GM21423 (cell line): ENCODE measurements around the gene CD300LF.

Experiments
- ATAC-seq: cut with Tn5 transposase; IDR thresholded peaks from one replicate; pipeline ENCODE4 v1.9.1; 2021; ENCODE audit warnings: mild to moderate bottlenecking, moderate library complexity; ENCODE audit not compliant: unreplicated experiment

Gene CD300LF

DNA sequence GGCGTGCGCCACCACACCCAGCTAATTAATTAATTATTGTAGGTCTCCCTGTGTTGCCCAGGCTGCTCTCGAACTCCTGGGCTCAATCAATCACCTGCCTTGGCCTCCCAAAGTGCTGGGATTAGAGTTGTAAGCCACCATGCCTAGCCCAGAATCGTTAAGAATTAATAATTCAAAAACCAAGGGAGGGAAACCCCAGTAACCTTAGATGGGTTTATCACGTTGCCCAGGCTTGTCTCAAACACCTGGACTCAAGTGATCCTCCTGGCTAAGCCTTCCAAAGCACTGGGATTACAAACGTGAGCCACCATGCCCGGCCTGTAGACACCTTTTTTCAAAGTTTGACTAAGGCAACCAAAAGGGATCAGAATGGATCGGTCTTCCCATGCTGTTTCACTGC, 21.6 kb downstream of the CD300LF start:
- ATAC-seq: no peak

- ATAC-seq: no peak
Measured at GRCh38 chr17:74690409-74690825, 22.3 kb downstream of the CD300LF start.

- ATAC-seq: no peak
Measured at GRCh38 chr17:74687886-74688285, 24.8 kb downstream of the CD300LF start.

DNA sequence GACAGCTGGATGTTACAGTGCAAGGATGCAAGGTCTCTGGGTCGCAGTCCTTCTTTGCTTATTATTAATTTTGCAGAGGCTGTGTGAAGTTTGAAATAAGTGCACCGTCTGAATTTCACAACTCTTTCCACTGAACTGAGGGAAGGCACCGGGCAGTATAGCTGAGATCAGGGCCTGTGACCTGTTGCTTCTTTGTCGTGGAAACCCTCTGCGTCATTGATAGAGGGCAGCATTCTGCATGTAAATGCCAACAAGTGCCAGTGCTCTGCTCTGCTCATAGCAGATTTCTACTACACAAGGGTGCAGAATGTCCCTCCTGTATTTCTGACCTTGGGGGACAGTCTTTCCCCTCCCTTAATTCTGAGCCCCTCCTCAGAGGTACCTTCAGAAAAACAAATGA, 26.0 kb downstream of the CD300LF start:
- no peak for ATAC-seq

DNA sequence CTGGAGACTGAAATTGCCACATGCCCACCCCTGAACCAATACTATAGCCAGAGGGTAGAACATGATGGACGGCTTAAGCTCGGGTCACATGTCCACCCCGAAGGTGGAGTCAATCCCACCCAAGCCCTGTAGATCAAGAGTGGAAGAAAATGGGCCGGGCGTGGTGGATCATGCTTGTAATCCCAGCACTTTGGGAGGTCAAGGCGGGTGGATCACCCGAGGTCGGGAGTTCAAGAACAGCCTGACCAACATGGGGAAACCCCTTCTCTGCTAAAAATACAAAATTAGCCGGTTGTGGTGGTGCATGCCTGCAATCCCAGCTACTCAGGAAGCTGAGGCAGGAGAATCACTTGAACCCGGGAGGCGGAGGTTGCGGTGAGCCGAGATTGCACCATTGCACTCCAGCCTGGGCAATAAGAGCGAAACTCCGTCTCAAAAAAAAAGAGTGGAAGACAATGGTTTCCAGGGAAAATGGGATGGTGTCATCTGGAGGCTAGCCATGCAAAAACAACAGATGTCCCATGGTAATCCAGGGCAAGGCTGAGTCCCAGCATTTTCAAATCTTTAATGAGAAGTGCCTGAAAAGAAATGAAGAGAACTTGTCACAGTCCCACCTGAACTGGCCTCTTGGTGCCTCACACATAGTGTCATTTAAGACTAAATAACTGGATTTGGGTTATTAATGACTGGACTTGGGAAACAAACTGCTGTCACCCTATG, 30.1 kb downstream of the CD300LF start:
- no peak for ATAC-seq

GRCh38 chr17:74682028-74682427, 30.7 kb downstream of the CD300LF start:
- no peak for ATAC-seq

- no peak for ATAC-seq
Measured at GRCh38 chr17:74680941-74681340, 31.8 kb downstream of the CD300LF start.

DNA sequence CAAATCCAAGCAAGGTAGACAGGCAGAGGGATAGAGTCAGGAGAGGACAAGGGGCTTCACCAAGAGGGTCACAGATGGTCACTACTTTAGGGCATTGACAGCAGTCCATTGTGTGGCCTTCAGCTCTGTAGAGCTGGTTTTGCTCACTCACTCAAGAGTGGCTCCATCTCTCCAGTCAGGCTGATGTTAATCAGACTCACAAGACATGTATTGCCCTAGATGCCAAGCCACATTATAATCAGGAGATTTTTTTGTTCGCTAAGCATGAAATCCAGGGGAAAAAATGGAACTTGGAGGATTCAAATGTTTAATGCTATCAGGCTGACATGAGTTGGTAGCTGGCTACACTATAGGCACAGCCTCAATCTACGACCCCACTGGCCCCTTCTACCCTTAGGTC, 32.5 kb downstream of the CD300LF start:
- no peak for ATAC-seq

DNA sequence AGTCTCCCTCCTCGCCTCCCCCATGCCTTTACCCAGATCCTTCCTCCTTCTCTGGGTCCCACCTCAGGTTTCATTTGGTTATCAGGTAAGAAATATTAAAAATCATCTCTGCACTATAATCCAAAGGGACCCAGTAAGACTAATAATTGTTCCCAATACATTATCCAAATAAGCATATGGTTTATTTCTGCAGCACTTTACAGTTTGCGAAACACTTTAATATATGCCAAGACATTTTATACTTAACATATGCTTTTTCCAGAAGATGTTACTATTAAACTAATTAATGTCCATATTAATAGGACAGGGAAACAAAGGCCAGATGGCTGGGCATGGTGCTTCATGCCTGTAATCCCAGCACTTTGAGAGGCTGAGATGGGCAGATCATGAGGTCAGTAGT, 33.3 kb downstream of the CD300LF start:
- ATAC-seq: no peak

DNA sequence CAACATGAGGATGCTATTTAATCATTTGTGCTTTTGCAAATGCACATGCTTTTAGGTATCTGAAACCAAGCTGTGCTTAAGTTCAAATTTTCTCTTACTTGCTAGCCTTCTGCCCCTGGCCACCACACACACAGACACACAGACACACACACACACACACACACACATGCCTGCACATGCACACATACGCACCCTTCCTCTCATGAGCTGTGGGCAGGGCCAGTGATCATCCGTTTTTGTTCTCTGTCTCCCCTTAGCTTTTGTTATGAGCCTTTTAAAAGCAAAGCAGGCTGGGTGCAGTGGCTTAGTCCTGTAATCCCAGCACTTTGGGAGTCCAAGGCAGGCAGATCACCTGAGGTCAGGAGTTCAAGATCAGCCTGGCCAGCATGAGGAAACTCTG, 34.2 kb downstream of the CD300LF start:
- ATAC-seq: no peak

DNA sequence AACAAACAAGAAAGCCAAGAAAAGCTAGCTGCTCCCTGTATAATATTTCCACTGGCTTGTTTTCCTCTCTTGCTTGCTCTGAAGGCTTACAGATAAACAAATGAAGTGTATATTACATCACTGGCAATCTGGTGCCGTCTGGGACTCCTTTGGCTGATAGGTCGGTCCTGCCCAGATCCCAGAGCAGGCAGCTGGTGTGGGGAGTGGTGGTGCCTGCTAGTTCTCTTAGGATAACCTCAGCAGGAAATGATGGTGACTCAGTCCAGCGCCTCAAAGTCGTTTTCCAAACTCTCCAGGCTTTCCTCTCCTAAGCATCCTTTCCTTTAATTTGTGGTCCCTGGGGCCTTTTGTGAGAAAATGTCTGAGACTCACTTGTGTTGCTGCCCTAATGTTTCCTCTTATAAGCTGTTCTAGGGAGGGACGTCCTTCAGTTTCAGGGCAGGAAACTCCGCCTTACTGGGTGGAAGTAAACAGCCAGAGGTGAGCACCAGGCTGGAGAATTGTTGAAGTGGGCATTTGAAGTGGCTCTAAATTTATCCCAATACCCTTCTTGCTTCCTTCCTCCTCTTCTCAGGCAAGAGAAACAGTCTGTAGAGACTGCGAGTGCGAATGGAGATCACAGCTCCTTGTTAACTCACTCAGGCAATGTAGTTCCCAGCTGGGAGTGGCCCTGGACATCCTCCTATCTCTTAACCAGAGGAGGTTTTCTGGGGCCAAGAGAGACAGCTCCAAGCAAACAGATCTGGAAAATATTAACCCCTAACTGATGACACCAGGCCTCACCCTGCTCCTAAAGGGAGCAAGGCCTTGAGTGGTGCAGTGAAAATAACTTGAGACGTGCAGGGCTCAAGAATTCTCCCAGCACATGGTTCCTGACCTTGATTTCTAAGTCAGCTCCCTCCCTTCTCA, 34.9 kb downstream of the CD300LF start:
- no peak for ATAC-seq

DNA sequence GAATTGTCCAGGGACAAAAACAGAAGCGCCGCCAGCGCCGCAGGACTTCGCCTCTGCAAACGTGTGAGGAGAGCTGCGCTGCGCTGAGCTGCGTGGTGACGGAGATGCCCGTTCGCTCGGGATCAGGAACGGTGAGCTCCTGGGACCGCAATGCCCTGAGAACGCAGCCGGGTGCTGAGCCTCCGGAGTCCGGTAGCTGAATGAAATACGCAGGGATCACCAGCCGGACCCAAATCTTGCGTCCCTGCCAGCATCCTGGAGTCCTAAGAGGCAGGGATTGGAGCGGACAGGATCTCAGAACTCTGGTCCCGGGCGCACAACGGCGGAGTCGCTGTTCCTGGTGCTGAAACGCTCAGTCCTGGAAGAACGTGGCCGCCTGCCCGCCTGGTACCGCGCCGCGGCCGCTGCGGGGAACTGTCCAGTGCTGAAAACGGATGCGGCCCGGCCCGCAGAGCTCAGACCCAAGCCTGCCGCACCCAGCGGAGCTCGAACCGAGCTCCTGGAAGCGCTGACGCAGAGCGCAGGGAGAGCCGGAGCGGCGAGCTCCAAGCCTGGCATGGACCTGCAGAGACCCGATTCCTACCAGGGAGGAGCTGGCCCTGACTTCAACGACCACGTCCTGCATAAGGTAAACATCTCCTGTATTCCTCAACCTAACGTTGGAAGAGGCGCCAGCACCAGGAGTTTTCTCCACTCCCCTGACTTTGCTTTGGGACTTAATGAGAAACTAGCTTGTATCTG, 41.5 kb downstream of the CD300LF start:
- no peak for ATAC-seq

DNA sequence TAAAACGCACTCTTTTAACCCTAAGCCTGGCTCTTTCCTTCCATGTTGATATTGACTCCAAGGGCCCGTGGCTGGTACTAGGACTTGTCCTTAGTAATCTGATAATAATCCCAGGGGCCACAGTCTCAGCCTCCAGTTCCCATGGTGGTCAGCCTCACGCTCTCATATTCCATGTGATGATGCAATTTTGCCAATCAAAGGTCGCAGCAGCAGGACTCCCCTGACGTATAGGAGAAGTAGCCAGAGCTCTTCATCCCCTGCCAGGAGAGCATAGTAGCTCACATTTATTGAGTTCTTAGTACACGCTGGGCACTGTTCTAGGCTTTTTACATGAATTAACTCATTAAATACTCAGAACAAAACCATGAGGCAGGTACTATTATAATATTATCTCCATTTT, 42.4 kb downstream of the CD300LF start:
- no peak for ATAC-seq

DNA sequence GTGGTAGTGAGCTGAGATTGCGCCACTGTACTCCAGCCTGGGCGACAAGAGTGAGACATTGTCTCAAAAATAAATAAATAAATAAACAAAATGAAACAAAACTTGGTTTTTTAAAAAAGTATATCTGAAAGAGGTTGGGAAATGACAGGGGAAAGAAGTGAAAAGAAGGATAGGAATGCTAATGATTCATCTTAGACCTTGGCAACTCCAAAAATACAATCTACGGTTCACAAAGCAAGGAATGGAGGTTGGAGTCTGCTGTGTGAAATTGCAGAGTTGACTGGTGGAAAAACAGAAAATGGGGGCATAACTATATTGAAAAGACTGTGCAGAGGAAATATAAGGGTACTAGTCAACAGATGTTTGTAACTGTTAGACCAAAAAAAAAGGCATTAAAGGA, 49.2 kb downstream of the CD300LF start:
- ATAC-seq: no peak

- no peak for ATAC-seq
Measured at GRCh38 chr17:74659889-74660288, 52.8 kb downstream of the CD300LF start.

DNA sequence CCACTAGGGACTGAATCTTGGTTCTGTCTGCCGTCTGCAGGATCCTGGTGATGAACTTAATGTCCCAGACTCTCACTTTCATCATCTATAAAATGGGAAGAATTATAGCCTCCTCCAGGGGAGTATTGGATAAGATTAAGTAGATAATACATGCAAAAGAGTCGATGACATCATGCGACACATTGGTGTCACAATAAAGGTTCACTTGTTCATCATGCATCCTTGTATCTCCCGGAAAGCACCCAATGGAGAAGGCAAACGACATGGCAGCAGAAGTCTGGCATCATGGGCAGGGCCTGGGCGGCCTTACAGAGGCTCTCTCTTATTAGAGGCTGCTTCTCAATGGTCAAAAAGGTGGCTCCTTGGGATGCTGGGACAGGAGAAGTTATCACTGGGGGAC, 54.1 kb downstream of the CD300LF start:
- no peak for ATAC-seq

GRCh38 chr17:74654742-74655141, 58.0 kb downstream of the CD300LF start:
- ATAC-seq: no peak

DNA sequence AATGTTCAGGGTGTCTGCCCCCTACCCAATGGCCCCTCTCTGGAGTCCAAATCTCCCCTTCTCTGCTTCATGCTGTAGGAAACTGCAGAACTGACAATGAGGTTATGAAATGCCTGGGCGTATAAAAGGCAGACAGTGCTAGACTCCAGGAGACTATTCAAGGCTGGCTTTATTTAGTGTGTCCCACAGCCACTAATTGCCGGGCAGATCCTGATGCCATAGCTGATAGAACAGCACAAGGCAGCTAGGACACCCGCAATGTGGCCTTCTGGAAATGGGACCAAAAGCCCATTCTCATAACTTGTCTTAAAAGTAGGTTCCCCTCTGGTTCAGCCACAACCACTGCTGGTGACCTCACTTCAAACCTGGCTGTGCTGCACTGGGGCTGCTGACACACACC, 60.7 kb downstream of the CD300LF start:
- ATAC-seq: no peak

DNA sequence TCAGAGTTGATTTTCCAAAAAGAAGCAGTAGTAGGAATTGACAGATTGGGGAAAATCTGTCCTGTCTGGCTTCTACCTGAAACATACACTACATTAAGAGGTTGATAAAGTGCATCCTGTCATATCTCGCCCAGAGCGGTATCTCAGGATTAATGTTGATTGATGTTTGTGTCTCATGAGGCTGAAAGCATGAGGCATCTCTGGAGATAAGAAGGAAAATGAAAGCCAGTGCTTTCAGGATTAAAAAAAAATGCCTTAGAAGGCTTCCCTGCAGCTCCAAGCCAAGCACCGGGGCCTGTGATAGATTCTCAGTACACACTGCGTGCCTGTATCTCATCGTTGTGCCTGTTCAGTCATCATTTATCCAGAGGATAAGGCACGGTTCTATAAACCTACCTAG, 62.8 kb downstream of the CD300LF start:
- no peak for ATAC-seq

- no peak for ATAC-seq
Measured at GRCh38 chr17:74647871-74648672, 64.7 kb downstream of the CD300LF start.

DNA sequence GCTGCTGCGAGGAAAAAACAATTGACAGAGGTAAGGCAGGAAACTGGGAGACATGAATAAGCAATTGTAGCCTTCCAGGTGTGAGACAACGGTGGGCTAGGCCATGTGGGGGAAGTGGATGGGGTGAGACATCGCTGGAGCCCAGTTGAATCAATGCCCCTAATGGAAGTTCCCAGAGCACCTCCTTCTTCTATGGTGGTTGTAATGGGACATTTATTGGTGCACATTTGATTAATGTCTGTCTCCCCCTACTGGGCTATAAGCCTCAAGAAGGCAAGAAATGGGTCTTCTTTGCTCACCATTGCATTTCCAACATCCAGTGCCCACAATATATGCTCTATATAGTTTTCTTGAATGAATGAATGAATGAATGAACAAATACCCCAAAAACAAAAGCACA, 66.5 kb downstream of the CD300LF start:
- ATAC-seq: no peak
